Karpas-422 (cell line): ENCODE results near the gene BBOF1. TPM values are rescaled to one million over a fixed set of nuclear protein-coding genes. Genes with fewer than 3 reads are reported as not detected.
"Not testable (repeated sequence)": the region's sequence is repeated elsewhere in the genome, so short reads cannot be mapped to it uniquely, and the experiment has no call there.

ENCODE experiments used
- DNase-seq: peaks from one replicate; pipeline ENCODE4 v3.0.0-alpha.2; 2015
- H2AFZ ChIP-seq: fragments of 200-600 bp; sonication (generic); 2 replicates; pipeline ENCODE4 v1.6.1; 2014; ENCODE audit warnings: antibody characterized with exemption, low read length, mixed read lengths
- H3K27ac ChIP-seq: fragments of 200-600 bp; sonication (generic); 2 replicates; pipeline ENCODE4 v1.5.1; 2014; ENCODE audit warnings: mild to moderate bottlenecking, low read length, moderate library complexity
- H3K27me3 ChIP-seq: fragments of 200-600 bp; sonication (generic); 2 replicates; pipeline ENCODE4 v1.6.1; 2014; ENCODE audit warnings: low read length, mixed read lengths
- H3K36me3 ChIP-seq: fragments of 200-600 bp; sonication (generic); 2 replicates; pipeline ENCODE4 v1.6.1; 2014; ENCODE audit warnings: low read length, mixed read lengths; ENCODE audit not compliant: insufficient read depth
- H3K4me1 ChIP-seq: fragments of 200-600 bp; sonication (generic); 2 replicates; pipeline ENCODE4 v1.6.1; 2014; ENCODE audit warnings: mild to moderate bottlenecking, low read length, mixed read lengths
- H3K4me2 ChIP-seq: fragments of 200-600 bp; sonication (generic); 2 replicates; pipeline ENCODE4 v1.6.1; 2014; ENCODE audit warnings: low read length, low read depth, mild to moderate bottlenecking; ENCODE audit not compliant: poor library complexity, severe bottlenecking
- H3K4me3 ChIP-seq: fragments of 200-600 bp; sonication (generic); 2 replicates; pipeline ENCODE4 v1.5.1; 2014; ENCODE audit warnings: mild to moderate bottlenecking, antibody characterized with exemption, low read length, mixed read lengths
- H3K79me2 ChIP-seq: fragments of 200-600 bp; sonication (generic); 2 replicates; pipeline ENCODE4 v1.6.1; 2014; ENCODE audit warnings: mild to moderate bottlenecking, low read length, mixed read lengths
- H3K9ac ChIP-seq: fragments of 200-600 bp; sonication (generic); 2 replicates; pipeline ENCODE4 v1.6.0; 2014; ENCODE audit warnings: low read length
- H3K9me2 ChIP-seq: fragments of 200-600 bp; sonication (generic), shearing (Covaris generic); replicated peaks from 2 replicates; pipeline ENCODE4 v1.6.0; 2014; ENCODE audit warnings: mild to moderate bottlenecking, low read length, moderate library complexity; ENCODE audit not compliant: insufficient read depth
- H3K9me3 ChIP-seq: fragments of 300-700, 200-600 bp; sonication (generic); 2 replicates; pipeline ENCODE4 v1.6.1; 2014; ENCODE audit warnings: low read length, mixed read lengths
- H4K20me1 ChIP-seq: fragments of 200-600 bp; sonication (generic); 2 replicates; pipeline ENCODE4 v1.6.1; 2014; ENCODE audit warnings: mild to moderate bottlenecking, antibody characterized with exemption, low read length, low read depth; ENCODE audit not compliant: insufficient read depth
- total RNA-seq: library from RNA; depleted of rRNA; stranded (reverse); fragments of >200 nt; shearing (Covaris generic); gene quantifications from 2 replicates; pipeline ENCODE4 v1.2.3, GENCODE V29; 2014; ENCODE audit warnings: low replicate concordance

The BBOF1 gene
- total RNA-seq, 1 experiment from 2014 or later, result 6.1 TPM

DNA sequence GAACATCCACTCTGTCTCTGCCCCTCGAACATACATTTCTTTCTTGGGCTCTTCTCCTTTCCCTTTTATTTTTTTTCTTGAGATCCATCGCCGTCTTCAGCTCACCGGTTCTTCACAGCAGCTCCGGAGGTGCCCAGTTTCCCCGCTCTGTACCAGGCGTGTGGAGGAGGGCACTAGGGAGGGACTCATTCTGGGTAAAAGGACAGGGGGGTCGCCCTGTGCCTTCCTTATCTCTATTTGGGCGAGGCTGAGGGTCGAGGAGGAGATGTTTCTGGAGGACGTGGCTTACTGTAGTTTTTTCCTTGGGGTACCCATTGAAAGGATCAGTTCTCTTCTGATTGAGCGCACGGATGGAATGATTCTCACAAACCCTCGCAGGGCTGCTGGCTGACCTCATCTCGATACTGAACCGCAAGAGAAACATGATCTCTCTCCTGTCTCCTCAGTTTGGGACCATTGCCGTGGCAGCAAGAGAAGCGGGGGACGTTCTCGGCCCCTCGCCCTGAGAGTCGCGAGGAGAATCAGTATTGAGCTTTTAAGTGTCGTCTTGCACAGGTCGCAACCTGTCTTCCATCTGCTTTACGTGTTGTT is 66.0 kb downstream of the BBOF1 start:
- H3K27ac ChIP-seq, result peak overlapping the region; percentile 10; the same call in 1 of the 2 replicates
- peak overlapping the region; percentile 72 for H2AFZ ChIP-seq
- H3K9ac ChIP-seq, result peak overlapping the region; percentile 81
- peaks cover 59% of the 10 kb centered on the region for H3K79me2 ChIP-seq
- no peaks in the 10 kb centered on the region for H3K9me2 ChIP-seq
- peaks cover 7% of the 10 kb centered on the region; the same call in 1 of the 2 replicates for H3K36me3 ChIP-seq
- H3K4me2 ChIP-seq, result peak overlapping the region; percentile 88
- DNase-seq, result peak; percentile 81
- H3K4me1 ChIP-seq, result peaks cover 24% of the 10 kb centered on the region
- H3K4me3 ChIP-seq, result peak overlapping the region; percentile 81
- H3K27me3 ChIP-seq, result no peaks in the 10 kb centered on the region
- no peaks in the 10 kb centered on the region for H4K20me1 ChIP-seq
- H3K9me3 ChIP-seq, result no peaks in the 10 kb centered on the region

DNA sequence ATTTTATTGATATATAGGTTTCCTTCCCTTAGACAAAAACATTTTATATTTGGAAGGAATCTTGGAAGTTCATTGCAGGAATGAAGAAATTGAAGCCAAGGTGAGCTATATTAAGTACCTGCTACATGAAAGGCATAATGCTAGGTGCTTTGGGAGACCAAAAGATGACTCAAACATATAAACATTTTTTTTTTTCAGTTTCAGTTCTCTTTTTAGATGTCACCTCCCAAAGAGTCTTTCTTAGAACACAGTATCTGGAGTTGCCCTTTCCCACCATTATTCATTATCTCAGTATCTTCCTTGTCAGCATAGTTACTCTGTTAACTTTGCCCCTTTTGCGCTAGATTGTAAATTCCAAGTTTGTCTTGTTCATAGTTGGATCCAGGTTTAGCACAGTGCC is 66.7 kb downstream of the BBOF1 start:
- DNase-seq, result peak; percentile 77
- no peak overlapping the region for H2AFZ ChIP-seq
- H3K27ac ChIP-seq, result peak overlapping the region; percentile 10; the same call in 1 of the 2 replicates

DNA sequence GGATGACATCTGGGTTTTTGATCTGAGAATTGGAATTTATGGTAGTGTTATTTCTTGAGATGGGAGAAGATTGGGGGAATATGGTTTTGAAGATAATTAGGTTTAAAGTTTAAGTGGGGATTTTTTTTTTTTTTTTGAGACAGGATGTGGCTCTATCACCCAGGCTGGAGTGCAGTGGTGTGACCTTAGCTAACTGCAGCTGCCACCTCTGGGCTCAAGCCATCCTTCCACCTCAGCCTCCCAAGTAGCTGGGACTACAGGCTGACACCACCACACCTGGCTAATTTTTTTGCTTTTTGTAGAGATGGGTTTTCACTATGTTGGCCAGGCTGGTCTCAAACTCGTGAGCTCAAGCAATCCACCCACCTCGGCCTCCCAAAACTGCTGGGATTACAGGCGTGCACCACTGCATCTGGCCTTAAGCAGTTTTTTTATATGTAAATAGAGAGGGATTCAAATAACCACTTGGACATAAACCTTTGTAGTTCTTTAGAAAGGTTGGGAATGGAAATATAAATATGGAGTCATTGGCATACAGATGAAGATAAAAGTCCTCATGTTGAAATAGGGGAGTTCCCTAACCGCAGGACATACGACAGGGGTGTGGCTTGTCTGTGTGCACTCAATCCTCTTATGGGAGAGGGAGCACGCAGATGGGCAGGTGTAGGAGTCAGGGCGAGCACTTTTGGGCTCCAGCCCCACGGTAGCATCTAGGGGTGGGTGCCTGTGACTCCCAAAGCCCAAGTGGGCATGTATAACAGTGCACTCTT is 70.3 kb downstream of the BBOF1 start:
- Histone ChIP-seq H3K4me3 (no peak overlapping the region), H3K9ac (no peak overlapping the region), H3K9me3 (no peaks in the 10 kb centered on the region), H3K27ac (no peak overlapping the region), H4K20me1 (no peaks in the 10 kb centered on the region), H3K27me3 (no peaks in the 10 kb centered on the region), H3K4me1 (peaks cover 13% of the 10 kb centered on the region), H3K4me2 (no peak overlapping the region), H3K79me2 (peaks cover 45% of the 10 kb centered on the region), H2AFZ (no peak overlapping the region), H3K9me2 (no peaks in the 10 kb centered on the region), H3K36me3 (peaks cover 7% of the 10 kb centered on the region; the same call in 1 of the 2 replicates)
- DNase-seq, result no peak

More for the DNA sequence above, 66.7 kb downstream of the BBOF1 start:
- no peaks in the 10 kb centered on the region for H3K9me3 ChIP-seq
- H3K4me3 ChIP-seq, result peak overlapping the region; percentile 81
- H3K9ac ChIP-seq, result peak overlapping the region; percentile 81
- H3K4me1 ChIP-seq, result peaks cover 24% of the 10 kb centered on the region
- no peaks in the 10 kb centered on the region for H3K27me3 ChIP-seq
- H3K36me3 ChIP-seq, result peaks cover 7% of the 10 kb centered on the region; the same call in 1 of the 2 replicates
- peak overlapping the region; percentile 88 for H3K4me2 ChIP-seq
- peaks cover 59% of the 10 kb centered on the region for H3K79me2 ChIP-seq
- no peaks in the 10 kb centered on the region for H3K9me2 ChIP-seq
- H4K20me1 ChIP-seq, result no peaks in the 10 kb centered on the region

DNA sequence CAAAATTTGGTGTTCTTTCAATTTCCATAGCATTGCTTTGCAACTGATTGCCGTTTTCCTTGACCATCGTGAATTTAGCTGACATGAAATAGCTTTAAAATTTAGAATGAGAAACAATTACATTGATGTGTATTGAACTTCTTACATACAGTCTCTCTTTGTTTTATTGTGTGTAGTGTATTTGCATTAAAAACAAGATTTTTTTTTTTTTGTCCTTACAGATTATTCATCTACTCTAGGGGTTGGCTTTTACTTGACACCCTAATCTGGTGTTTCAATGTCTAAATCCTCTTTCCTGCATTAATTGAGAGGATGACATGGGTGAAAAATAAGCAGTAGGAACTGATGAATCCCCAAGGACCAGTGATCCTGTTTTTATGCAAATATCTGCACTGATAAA is 86.2 kb downstream of the BBOF1 start:
- Histone ChIP-seq H3K27ac (no peak overlapping the region), H3K79me2 (peaks cover 18% of the 10 kb centered on the region), H4K20me1 (no peaks in the 10 kb centered on the region), H3K9me3 (no peaks in the 10 kb centered on the region), H3K4me2 (no peak overlapping the region), H3K36me3 (peaks cover 39% of the 10 kb centered on the region), H3K9me2 (no peaks in the 10 kb centered on the region), H3K9ac (no peak overlapping the region), H3K27me3 (no peaks in the 10 kb centered on the region), H3K4me1 (no peaks in the 10 kb centered on the region; the same call in 1 of the 2 replicates), H3K4me3 (no peak overlapping the region), H2AFZ (no peak overlapping the region)
- DNase-seq, result no peak

DNA sequence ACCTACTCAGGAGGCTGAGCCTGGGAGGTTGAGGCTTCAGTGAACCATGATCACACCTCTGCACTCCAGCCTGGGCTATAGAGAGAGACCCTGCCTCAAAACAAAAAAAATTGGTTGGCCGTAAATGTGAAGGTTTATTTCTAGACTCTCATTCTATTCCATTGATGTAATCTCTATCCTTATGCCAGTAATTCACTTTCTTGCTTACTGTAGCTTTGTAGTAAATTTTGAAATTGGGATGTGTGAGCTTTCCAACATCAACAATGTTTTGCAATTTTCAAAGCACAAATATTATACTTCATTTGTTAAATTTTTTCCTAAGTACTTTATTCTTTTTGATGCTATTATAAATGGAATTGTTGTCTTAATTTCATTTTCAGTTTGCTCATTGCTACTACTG is 90.2 kb downstream of the BBOF1 start:
- Histone ChIP-seq H3K9me2 (no peaks in the 10 kb centered on the region), H3K27ac (no peak overlapping the region), H2AFZ (no peak overlapping the region), H3K9ac (no peak overlapping the region), H3K79me2 (peaks cover 18% of the 10 kb centered on the region), H3K9me3 (no peaks in the 10 kb centered on the region), H3K36me3 (peaks cover 24% of the 10 kb centered on the region), H3K4me2 (no peak overlapping the region), H3K4me1 (no peaks in the 10 kb centered on the region; the same call in 1 of the 2 replicates), H4K20me1 (no peaks in the 10 kb centered on the region), H3K27me3 (no peaks in the 10 kb centered on the region), H3K4me3 (no peak overlapping the region)
- DNase-seq, result no peak

DNA sequence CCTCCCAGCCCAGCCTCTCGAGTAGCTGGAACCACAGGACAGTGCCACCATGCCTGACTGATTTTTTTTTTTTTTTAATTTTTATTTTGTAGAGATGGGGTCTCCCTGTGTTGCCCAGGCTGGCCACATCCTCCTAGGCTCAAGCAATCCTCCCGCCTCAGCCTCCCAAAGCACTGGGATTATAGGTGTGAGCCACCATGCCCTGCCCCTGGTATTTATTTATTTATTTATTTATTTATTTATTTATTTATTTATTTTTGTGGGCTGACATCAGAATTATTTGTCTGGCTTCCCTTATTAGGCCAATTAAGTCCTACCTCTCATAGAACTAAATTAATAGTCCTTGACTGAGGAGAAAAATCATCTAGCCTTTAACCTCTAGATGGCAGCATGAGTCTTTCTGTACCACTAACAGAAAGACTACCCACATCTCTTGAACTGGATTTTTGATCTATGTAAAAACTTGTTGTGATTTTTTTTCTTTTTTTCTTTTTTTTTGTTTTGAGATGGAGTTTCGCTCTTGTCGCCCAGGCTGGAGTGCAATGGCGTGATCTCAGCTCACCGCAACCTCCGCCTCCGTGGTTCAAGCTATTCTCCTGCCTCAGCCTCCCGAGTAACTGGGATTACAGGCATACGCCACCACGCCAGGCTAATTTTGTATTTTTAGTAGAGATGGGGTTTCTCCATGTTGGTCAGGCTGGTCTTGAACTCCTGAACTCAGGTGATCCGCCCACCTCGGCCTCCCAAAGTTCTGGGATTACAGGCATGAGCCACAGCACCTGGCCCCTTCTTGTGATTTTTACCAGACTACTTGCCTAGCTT is 92.5 kb downstream of the BBOF1 start:
- H3K9ac ChIP-seq, H4K20me1 ChIP-seq, H3K4me1 ChIP-seq, H3K9me2 ChIP-seq, H3K4me3 ChIP-seq, H2AFZ ChIP-seq, H3K27me3 ChIP-seq, H3K9me3 ChIP-seq, H3K4me2 ChIP-seq, H3K27ac ChIP-seq: not testable (repeated sequence)
- Histone ChIP-seq H3K79me2 (peaks cover 17% of the 10 kb centered on the region), H3K36me3 (peaks cover 16% of the 10 kb centered on the region)
- peak; percentile 93 for DNase-seq
